Effector CD8-positive, alpha-beta T cell (primary cell): ENCODE results near the gene HSPG2.

ENCODE experiments used
- DNase-seq: peaks from one replicate; lab custom pipeline; 2025; lab: John Stamatoyannopoulos, UW

HSPG2 gene

GRCh38 chr1:21861602-21862429, 75.3 kb downstream of the HSPG2 start:
- DNase-seq, result no peak

GRCh38 chr1:21860971-21861370, 76.1 kb downstream of the HSPG2 start:
- DNase-seq, result no peak

- no peak for DNase-seq
These were observed 77.4 kb downstream of the HSPG2 start for GRCh38 chr1:21859669-21860179.

- DNase-seq, result no peak
These were observed 79.1 kb downstream of the HSPG2 start for GRCh38 chr1:21857840-21858670.

GRCh38 chr1:21857142-21857839, 79.8 kb downstream of the HSPG2 start:
- DNase-seq, result no peak

GRCh38 chr1:21855257-21856096, 81.6 kb downstream of the HSPG2 start:
- DNase-seq, result no peak

- DNase-seq, result no peak
These were observed 82.4 kb downstream of the HSPG2 start for GRCh38 chr1:21854751-21855131.

- no peak for DNase-seq
These were observed 82.9 kb downstream of the HSPG2 start for GRCh38 chr1:21854090-21854750.

- DNase-seq, result no peak
These were observed 84.0 kb downstream of the HSPG2 start for GRCh38 chr1:21853131-21853427.

- no peak for DNase-seq
These were observed 84.6 kb downstream of the HSPG2 start for GRCh38 chr1:21852282-21853130.

- DNase-seq, result no peak
These were observed 85.5 kb downstream of the HSPG2 start for GRCh38 chr1:21851430-21852250.

GRCh38 chr1:21849909-21850576, 87.1 kb downstream of the HSPG2 start:
- no peak for DNase-seq

GRCh38 chr1:21848524-21849174, 88.5 kb downstream of the HSPG2 start:
- DNase-seq, result no peak

- no peak for DNase-seq
These were observed 89.6 kb downstream of the HSPG2 start for GRCh38 chr1:21847223-21848205.

GRCh38 chr1:21845646-21846641, 91.2 kb downstream of the HSPG2 start:
- DNase-seq, result no peak

- DNase-seq, result no peak
These were observed 93.1 kb downstream of the HSPG2 start for GRCh38 chr1:21843996-21844395.
